GM18519 (cell line): ENCODE measurements around the gene CEP128.

Source experiments
- ATAC-seq: cut with Tn5 transposase; IDR thresholded peaks from one replicate; pipeline ENCODE4 v1.9.1; 2021; ENCODE audit warnings: mild to moderate bottlenecking, moderate library complexity; ENCODE audit not compliant: unreplicated experiment, low FRiP score

CEP128 gene

DNA sequence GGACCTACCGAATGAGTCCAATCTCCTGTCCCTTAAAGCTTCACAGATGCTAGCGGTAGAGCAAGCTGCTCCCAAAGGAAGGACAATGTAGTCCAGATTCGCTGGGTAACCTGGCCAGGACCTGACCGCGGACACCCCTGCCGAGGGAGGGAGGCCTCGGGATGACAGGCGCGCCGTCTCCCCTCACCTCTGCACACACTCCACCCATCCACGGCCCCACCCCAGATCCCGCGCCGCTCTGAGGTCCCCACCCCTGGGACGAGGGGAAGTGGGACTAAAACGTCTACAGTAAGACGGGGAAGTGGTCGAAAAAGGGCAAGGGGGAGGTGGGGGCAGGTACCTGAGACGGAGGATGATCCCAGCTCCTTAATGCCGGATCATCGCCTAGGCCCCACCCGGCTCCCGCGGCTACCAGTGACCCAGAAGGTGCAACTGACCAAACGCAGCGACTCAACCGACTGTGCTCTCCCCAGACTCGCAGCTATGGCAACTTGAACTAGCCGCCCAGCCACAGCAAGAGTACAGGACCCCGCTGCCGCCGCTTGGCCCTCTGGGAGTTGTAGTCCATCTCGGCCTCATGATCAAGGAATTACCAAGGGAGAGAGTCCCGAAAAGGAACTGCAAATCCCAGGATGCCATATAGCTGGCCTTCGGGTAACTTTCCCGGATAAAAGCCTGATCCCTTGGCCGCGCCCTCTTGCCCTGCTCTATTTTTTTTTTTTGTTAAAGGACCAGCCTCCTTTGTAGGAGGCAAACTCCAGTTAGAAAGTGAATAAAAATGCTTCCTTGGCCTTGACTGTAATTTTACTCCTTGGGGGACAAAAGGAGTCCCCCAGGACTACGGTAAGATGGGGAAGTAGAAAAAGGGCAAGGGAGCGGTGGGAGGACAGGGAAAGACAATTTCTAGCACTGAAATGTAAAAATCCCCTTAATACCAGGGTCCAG, at the start of gene CEP128:
Gene CEP128 (minus strand): TSS at position 498 of the 945 bp plus-strand sequence.
- ATAC-seq: peak; percentile 95

DNA sequence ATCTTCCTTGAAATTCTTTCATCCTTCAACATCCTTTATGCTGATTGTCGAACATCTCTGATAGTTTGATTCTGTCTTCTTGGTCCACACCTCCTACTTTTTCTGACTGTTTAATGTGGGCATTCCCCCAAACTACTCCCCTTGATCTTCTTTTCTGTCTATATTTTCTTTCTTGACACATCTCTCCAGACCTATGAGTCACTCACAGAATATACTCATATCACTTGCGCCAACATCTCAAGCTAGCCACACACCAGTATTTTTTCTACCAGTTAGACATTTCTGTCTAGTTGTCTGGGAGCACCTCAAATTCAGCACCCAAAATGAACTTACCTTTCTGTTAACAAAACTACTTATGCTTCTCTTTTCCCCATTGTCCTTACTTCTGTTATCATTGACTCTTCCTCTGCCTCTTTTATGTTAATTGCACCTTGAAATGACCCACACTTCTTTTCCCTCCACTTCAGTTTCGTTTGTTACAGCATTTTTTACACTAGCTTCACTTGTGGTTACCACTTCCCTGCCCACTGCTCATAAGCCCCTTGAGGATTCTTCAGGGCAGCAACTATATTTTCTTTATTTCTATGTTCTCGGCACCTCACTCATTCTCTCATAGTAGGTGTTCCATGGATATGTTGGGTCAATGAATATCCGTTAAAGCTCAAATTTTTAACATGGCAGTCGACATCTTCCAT, 47.3 kb upstream of the CEP128 start:
- no peak for ATAC-seq

DNA sequence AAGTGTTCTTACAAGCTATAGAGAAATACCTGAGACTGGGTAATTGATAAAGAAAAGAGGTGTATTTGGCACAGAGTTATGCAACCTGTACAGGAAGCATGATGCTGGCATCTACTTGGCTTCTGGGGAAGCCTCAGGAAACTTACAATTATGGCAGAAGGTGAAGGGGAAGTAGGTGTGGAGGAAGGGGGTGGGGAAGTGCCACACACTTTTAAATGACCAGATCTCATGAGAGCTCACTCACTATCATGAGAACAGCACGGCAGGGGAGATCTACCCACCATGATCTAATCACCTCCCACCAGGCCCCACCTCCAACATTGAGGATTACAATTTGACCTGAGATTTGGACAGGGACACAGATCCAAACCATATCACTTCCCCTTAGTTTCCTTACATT, 46.7 kb upstream of the CEP128 start:
- no peak for ATAC-seq

DNA sequence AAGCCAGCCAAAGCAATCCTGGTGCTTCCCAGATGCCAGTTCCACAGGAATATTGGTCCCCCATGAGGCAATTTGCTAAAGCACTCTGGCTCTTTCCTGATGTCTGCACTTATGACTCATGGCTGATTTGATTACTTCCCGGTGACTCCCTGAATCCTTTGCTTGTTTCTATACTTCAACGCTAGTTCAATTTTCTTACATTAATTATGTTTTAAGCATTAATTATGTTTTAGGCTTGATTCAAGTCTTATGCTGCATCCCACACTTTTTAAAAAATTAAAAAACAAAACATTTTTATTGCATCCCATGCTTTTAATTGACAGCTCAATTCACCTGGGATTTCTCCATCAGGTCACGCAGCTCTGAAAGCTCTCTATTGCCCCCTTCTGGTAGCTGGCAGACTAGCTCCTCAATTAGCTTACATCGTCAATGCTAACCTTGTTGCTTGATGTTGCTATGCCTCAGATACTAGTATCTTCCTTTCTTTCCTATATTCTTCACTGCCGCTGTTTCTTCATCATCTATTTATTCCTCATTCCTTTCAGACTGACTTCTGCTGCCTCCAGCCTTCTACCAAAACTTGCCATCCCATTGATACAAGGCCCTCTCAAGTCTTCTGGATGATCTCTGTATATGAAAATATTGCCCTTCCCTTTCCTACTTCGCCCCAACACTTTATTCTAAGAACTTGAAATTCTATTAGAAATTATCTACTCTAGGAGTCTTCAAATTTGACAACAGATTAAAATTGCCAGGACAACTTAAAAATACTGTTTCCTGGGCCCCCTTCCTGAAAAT, 45.9 kb upstream of the CEP128 start:
- peak; percentile 58 for ATAC-seq

DNA sequence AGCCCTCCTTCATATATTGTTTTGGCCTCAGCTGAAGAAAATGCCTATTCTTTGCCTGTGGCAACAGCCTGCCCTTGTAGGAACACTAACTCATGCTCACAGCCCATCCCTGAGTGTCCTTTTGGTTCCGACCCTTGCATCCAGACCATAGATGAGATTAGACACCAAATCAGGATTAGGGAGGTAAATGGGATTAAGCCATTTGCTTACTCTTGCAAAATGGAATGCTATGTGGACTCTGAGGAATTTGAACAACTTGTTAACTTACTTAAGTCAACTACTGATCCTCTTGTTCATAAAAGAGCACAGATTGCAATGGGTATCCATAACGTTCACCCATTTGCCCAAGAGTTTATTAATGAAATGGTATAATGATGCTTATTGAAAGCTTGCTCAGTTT, 41.2 kb upstream of the CEP128 start:
- ATAC-seq: no peak

DNA sequence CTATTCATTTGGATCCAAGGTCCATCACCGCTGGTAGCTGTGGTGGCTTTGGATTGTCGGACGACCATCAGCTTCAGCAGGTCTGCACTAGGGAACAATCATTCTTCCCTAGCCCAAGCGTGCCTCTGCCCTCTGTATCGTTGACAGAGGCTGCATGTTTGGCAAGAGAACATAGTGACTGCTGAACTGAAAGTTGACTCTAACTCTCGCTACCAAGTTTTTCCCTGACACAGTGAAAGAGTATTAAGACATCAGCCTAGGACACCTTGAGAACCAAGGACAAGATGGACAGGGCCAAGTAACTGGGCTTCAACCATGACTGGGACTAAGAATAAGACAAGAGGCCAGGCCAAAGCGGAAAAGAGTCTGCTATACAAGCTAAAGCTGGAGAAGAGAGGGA, 40.1 kb upstream of the CEP128 start:
- no peak for ATAC-seq

DNA sequence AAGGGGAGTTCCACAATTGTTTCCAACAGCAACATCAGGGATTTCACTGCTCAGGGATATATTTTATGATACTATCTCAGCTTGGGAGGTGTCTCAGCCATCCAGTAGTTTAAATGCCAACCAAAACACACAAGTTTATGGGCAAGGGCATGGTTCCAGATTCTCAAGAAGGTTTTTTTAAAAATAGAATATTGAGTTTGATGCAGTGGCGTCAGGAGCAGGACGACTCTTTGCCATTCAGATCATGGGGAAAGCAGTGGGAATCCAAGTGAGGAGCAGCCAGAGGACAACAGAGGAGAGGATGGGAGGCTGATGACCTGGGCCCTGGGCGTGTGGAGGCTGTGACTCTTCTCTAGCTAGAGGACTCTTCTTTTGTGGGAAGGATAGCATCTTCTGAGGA, 39.6 kb upstream of the CEP128 start:
- ATAC-seq: no peak

DNA sequence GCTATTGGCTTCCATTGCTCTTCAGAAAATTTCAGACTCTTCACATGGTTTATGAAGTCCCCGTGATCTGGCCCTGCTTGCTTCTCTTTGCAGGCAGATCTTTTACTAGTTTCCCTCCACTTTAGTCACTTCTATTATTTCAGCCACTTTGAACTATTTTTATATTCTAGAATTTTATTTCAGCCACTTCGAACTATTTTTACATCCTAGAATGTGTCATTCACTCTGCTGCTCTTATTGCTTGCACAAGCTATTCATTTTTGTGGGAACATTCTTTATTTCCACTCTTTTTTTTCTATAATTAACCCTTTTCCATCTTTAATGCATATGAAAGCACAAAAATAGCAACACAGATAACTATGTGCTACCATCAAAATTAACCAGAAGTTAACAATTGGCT, 38.4 kb upstream of the CEP128 start:
- ATAC-seq: no peak

DNA sequence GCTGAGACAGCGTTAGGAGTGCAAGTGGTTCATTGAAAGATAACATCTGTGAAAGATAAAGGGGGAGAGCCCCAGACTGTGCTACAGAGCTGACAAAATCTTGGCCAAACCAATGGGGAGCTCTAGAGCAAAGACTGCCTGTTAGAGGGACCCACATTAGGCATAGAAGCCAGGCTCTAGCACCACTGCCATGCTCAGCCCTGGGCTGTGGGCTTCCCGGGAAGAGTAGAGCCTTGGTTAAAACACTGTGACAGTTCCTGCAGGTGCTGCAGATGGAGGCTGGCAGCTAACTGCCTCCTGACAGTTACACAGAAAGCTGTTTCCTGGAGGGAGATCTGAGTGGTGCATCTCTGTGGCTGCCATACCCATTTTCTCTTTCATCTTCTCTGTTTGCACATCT, 36.9 kb upstream of the CEP128 start:
- no peak for ATAC-seq

DNA sequence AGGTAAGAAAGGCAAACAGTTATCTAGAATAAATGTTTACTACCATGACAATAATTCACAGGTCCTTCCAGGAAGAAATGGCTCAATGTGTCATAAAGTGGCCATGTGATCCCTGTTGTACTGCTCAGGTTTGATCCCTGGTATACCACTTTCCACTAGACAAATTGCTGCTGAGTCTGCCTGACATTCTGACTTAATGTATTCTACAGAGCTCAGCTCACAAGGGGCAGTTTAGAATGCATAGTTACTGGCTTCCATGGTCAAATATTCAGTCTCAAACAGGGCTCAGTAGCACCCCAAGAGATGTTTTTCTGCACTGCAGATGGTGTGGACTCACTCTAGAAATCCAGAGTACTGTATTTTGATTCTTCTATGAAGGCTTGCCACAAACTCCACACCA, 35.7 kb upstream of the CEP128 start:
- peak; percentile 77 for ATAC-seq

DNA sequence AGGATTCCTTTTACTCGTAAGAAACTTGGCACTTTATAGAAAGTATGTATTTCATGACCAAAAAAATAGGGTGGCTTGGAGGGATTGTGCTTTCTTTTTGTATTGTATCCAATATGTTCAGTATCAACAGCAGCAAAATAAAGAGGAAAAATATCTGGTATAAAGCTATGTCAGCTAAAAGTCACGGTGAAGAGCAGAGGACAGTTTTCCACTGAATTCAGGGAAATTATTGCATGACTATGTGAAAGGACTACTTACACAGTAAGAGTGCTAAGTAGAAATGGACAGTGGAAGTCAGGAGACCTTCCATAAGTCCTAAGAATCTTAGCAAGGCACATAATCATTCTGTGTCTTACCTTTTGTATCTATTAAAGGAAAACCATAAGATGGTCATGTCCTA, 33.1 kb upstream of the CEP128 start:
- ATAC-seq: no peak

DNA sequence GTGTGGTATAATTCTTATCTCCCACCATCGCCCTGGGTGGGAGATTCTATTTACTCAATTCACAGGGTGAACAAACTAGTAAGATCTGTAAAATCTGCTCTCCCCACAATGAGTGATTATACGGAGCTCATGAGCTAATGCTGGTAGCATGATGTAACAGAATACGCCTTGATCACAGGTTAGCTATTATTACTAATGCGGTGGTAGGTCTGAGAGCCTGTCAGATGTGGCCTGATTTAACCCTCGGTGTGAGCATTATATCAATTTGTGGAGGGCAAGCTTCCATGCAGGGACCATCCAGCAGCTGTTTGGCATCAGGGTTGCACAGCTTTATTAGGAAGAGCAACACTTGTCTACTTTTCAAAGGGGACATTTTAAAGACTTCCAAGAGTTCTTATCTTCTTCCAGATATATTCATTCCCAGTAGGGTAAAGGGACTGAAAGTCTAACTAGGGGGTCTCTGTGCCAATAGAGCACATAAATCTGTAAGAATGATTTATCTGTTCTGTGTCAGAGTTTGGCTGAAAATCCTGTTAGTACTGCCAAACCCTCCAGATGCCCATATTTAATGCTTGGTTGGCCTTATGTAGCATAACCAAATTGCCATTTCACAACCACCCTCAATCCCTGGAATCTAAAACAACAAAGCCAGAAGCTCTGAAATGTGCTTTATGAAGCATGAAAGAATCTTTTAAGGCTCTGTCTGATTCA, 32.5 kb upstream of the CEP128 start:
- no peak for ATAC-seq

DNA sequence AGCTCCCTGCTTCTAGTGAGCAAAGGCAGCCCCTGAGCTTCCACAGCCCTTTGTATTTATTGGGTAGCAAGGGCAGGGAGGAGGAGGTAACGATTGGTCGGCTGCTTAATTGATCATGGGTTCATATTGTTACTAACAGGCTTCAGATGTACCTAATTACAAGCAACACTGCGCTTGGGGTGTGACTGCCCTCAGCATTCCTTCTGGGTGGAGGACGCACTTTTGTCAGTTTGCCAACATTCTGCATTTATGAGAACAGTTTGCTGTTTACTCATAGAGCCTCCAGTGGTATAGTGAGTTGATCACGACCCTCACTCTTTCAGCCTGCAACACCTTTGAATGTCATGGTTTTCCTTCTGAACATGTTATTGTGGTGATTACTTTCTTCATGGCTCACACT, 23.5 kb upstream of the CEP128 start:
- no peak for ATAC-seq

DNA sequence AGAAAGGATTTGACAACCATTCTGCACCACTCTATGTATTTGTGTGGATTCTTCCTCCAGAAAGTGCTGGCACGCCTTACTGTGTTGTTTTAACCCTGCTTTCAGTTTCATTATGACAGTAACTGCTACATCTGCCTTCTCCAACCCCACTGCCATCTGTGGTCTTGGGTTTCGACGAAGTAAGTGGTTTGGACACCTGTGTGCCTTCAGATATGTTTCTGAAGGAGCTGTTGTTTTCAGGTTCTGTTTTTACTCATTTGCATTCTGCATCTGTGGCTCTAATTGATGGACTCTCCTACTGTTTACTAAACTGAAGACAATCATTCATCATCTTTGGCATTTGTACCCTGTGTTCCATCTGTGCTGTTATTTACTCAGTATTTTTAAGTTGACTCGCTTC, 18.0 kb upstream of the CEP128 start:
- peak; percentile 98 for ATAC-seq

DNA sequence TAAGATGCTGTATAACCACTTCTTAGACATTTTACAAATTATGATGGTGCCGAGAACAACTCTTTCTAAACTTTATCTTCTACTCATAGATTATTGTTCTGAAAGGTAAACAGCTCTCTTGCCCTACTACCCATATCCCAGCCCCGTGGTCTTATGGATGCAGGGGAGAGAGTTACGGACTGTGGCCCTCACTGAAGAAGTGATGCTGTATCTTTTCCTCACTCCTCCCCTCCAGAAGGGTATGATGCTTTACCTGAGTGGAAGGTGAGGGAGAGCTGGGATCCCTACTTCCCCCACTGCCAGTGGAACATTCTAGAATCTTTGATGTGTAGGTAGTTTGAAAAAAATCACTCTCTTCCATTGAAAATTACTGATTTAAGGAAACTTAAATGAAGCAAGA, 17.4 kb upstream of the CEP128 start:
- no peak for ATAC-seq

DNA sequence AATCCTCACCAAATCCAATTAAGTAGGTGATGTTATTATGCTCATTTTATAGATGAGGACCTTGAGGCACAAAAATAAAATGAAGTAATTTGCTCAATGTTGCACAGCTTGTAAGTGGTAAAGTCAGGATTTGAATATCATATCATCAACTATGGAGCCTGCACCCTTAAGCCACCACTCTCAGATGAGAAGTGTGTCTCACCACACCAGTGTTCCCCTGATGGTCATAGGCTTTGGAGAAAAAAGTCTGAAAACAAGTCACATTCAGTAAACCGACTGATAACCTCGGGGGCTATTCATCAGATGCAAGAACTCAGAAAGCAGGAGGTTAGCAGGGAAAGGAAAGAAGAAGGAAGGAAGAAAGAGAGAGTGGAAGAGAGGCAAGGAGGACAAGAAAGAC, 16.7 kb upstream of the CEP128 start:
- ATAC-seq: no peak

DNA sequence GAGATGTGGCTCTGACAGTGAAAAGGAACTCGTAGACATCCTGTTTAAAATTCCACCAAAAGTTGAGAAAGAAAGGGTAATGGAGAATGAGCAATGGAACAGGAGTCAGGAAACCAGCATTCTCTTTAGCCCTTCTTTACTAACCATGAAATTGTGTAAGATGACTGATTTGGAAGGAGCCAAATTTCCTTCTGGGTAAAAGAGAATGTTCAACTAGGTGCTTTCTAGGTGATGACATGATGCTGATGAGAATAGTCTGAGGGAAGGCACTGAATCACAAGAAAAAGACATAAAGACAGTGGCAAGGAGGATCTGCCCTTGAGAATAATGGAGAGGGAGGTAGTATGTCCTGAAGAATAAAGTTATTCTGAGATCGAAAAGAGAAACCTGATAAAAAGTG, 16.1 kb upstream of the CEP128 start:
- no peak for ATAC-seq

DNA sequence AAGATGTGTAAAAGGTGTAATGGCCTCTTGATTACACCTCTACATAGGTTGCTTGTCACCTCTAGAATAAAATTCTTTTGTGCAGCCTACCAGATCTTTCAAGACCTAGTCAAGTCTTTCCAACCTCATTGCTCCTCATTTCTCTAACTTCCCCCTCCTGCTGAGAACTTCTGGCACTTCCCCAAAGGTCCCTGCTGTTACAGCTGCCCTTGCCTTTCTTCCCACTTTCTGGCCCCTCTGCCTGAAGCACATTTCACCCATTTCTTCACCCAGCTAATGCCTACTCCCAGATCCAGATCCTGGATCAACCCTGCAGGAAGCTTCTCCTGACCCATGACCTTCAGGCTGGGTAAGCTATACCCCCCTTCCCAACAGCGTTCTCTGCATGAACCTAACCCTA, 15.4 kb upstream of the CEP128 start:
- no peak for ATAC-seq

DNA sequence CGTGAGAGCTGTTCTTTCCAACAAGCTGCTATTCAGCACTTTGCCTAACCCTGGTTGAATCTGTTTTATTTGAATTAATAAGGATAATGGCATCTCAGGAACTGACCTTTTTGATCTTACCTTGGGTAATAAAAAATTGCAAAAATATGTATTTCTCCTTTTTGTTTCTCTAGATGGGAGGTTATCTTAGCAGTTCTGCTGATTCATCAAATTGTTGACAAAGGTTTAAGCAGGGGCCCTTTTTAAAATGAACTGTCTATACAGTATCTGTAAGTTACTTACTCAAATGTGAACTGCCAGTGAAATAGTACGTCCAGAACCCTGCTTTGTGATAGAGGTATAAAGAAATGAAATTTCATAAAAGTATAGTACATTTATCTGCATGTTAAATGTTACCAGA, 14.6 kb upstream of the CEP128 start:
- ATAC-seq: no peak

DNA sequence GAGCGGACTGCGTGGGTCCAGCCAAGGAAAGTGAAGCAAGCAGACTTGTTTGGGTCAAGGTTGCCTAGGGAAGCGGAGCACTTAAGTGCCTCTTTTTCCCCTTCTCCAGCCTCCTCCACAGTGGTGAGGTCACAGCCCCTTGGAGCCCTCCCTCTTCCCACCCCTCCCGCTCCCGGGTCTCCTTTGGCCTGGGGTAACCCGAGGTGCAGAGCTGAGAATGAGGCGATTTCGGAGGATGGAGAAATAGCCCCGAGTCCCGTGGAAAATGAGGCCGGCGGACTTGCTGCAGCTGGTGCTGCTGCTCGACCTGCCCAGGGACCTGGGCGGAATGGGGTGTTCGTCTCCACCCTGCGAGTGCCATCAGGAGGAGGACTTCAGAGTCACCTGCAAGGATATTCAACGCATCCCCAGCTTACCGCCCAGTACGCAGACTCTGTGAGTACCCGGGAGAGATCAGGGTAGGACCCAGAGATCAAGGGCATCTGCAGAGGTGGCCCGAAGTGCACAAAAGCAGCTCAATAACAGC, 13.9 kb upstream of the CEP128 start, which contains the start of gene TSHR:
Gene TSHR (plus strand): TSS at position 206 of the 526 bp plus-strand sequence. CDS start 60 bp downstream, at position 266.
- ATAC-seq: no peak
